CD4-positive, alpha-beta T cell (primary cell): ENCODE results near the gene BRF1. TPM values are rescaled to one million over a fixed set of nuclear protein-coding genes. Genes with fewer than 3 reads are reported as not detected.

ENCODE experiments used
- ATAC-seq: fragments of 200-7000 bp; cut with Tn5 transposase; one replicate; pipeline ENCODE4 v1.10.0; 2022; ENCODE audit warnings: mild to moderate bottlenecking; ENCODE audit not compliant: poor library complexity
- CTCF ChIA-PET: fragments of 350-600 bp; sonication (Branson Sonifier 250); formaldehyde crosslinking; loops from one replicate; lab custom pipeline; 2021; ENCODE audit warnings: antibody characterized with exemption, inconsistent platforms; lab: Charles Lee
- POLR2A ChIA-PET: fragments of 350-600 bp; sonication (Branson Sonifier 250); formaldehyde crosslinking; loops from one replicate; lab custom pipeline; 2021; ENCODE audit warnings: antibody characterized with exemption, inconsistent platforms; lab: Charles Lee
- DNase-seq, 14 experiments: peaks; one replicate each; pipeline ENCODE4 v3.0.0-alpha.2; 2013 to 2020; ENCODE audit warnings: mixed read lengths in 2 of 14
- H3K27ac ChIP-seq, 2 donors: one replicate each; pipeline versions ENCODE4 v1.5.1 to v1.7.0; 2013; ENCODE audit warnings: low read length in 2 of 2, low read depth in 1 of 2, mild to moderate bottlenecking in 1 of 2
- H3K27me3 ChIP-seq, 2 experiments: 1 replicate in 1 of 2; 2 replicates in 1 of 2; pipeline versions ENCODE4 v1.6.1 to v1.7.0; 2013; ENCODE audit warnings: low read length in 2 of 2, control low read depth in 1 of 2, mild to moderate bottlenecking in 1 of 2, moderate library complexity in 1 of 2; ENCODE audit not compliant: insufficient read depth in 2 of 2, control insufficient read depth in 1 of 2
- H3K36me3 ChIP-seq: one replicate; pipeline ENCODE4 v1.6.1; 2013; ENCODE audit warnings: low read length, control low read depth; ENCODE audit not compliant: insufficient read depth
- H3K4me1 ChIP-seq: one replicate; pipeline ENCODE4 v1.6.1; 2013; ENCODE audit warnings: low read length, control low read depth; ENCODE audit not compliant: insufficient read depth
- H3K4me3 ChIP-seq: one replicate; pipeline ENCODE4 v1.5.1; 2013; ENCODE audit warnings: mild to moderate bottlenecking, low read length, moderate library complexity
- H3K9me3 ChIP-seq, 2 experiments: 1 replicate in 1 of 2; 2 replicates in 1 of 2; pipeline versions ENCODE4 v1.6.1 to v1.7.0; 2013; ENCODE audit warnings: low read length in 2 of 2, mild to moderate bottlenecking in 2 of 2, control low read depth in 1 of 2, moderate library complexity in 1 of 2; ENCODE audit not compliant: control insufficient read depth in 1 of 2, insufficient read depth in 1 of 2
- H3K27ac Mint-ChIP-seq: one replicate; pipeline ENCODE4 v1.8.0; 2020; ENCODE audit warnings: mixed read lengths
- H3K27me3 Mint-ChIP-seq: one replicate; pipeline ENCODE4 v1.8.0; 2021; ENCODE audit warnings: mixed read lengths
- H3K36me3 Mint-ChIP-seq: one replicate; pipeline ENCODE4 v1.8.0; 2021; ENCODE audit warnings: low read depth, mixed read lengths
- H3K4me1 Mint-ChIP-seq: one replicate; pipeline ENCODE4 v1.8.0; 2021; ENCODE audit warnings: low read depth, mixed read lengths
- H3K4me3 Mint-ChIP-seq: one replicate; pipeline ENCODE4 v1.8.0; 2020; ENCODE audit warnings: mild to moderate bottlenecking, mixed read lengths
- H3K9me3 Mint-ChIP-seq: one replicate; pipeline ENCODE4 v1.8.0; 2020; ENCODE audit warnings: mixed read lengths
- intact Hi-C, 2 experiments: fragments of 100-400 bp; cut with DNase I in 1 of 2; cut with micrococcal nuclease in 1 of 2; formaldehyde crosslinking; loops; one replicate each; pipeline versions ENCODE4 v1.15.1 to v1.9.0; 2023 to 2025; cut with DNase I, micrococcal nuclease
- total RNA-seq, 174 experiments: library from RNA in 2 of 174; stranded (reverse) in 2 of 174; gene quantifications; one replicate each; pipeline ENCODE4 v1.2.3 and lab custom pipeline; 2021 to 2026
- TF ChIP-seq, protein P1 (sequence below): fragments of 200-600 bp; IDR thresholded peaks from one replicate; pipeline ENCODE4 v1.8.0; 2022; ENCODE audit warnings: antibody characterized with exemption, mild to moderate bottlenecking

BRF1 gene
- total RNA-seq, 2 experiments from 2014 or later: 77.4 to 77.7 TPM

DNA sequence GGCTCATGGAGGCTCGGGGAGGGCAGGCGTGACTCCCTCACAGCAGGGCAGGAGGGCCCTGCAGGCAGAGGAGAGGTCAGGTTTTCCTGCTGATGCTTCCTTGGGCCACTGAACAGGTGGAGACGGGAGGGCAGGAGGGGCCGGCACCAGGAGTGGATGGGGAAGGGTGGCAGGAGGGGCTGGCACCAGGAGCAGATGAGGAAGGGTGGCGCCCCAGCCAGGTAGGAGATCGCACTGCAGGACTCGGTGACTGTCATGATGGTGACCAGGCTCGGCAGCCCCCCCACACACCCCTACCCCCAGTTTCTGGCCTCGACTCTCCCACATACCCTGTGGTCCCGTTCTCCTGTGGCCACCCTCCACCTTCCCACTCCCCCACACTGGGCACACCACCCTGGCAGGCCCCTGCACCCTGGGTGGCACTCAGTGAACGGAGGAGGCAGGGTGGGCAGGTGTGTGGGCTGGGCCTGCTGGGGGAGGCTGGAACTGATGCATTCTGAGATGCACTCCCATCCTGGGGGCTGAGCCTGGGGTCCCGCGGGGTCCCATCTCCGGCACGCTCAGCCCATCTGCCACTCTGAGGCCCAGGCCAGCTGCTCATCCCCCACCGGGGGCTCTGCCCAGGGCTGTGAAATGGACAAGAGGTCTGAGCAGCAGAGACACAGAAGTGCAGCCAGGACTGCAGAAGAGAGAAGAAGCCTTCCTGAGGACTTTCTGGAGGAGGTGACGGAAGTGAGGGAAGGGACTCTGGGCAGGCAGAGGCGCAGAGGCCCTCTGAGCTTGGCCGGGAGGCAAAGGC lies 122.5 kb downstream of the BRF1 start:
- Histone ChIP-seq H3K36me3 (no peaks in the 10 kb centered on the region), H3K4me3 (no peak overlapping the region), H3K27ac (no peak overlapping the region), H3K27me3 (no peaks in the 10 kb centered on the region), H3K4me1 (peaks cover 67% of the 10 kb centered on the region), H3K9me3 (no peaks in the 10 kb centered on the region)
- H3K9me3 Mint-ChIP-seq: no peaks in the 10 kb centered on the region
- TF ChIP-seq, protein P1, sequence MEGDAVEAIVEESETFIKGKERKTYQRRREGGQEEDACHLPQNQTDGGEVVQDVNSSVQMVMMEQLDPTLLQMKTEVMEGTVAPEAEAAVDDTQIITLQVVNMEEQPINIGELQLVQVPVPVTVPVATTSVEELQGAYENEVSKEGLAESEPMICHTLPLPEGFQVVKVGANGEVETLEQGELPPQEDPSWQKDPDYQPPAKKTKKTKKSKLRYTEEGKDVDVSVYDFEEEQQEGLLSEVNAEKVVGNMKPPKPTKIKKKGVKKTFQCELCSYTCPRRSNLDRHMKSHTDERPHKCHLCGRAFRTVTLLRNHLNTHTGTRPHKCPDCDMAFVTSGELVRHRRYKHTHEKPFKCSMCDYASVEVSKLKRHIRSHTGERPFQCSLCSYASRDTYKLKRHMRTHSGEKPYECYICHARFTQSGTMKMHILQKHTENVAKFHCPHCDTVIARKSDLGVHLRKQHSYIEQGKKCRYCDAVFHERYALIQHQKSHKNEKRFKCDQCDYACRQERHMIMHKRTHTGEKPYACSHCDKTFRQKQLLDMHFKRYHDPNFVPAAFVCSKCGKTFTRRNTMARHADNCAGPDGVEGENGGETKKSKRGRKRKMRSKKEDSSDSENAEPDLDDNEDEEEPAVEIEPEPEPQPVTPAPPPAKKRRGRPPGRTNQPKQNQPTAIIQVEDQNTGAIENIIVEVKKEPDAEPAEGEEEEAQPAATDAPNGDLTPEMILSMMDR: no peak
- no peaks in the 10 kb centered on the region for H3K36me3 Mint-ChIP-seq
- intact Hi-C loops: no loop called here
- ATAC-seq: no peak
- H3K27ac Mint-ChIP-seq: no peak overlapping the region
- H3K4me3 Mint-ChIP-seq: peak overlapping the region; percentile 66
- H3K4me1 Mint-ChIP-seq: peaks cover 18% of the 10 kb centered on the region
- ChIA-PET CTCF (interaction anchor here (0.6 kb wide), 1 partner anchor 110 kb away, joined by 4 read pairs; no protein-coding TSS in a partner anchor), POLR2A (no interaction called here)
- H3K27me3 Mint-ChIP-seq: no peaks in the 10 kb centered on the region
- no peak for DNase-seq

DNA sequence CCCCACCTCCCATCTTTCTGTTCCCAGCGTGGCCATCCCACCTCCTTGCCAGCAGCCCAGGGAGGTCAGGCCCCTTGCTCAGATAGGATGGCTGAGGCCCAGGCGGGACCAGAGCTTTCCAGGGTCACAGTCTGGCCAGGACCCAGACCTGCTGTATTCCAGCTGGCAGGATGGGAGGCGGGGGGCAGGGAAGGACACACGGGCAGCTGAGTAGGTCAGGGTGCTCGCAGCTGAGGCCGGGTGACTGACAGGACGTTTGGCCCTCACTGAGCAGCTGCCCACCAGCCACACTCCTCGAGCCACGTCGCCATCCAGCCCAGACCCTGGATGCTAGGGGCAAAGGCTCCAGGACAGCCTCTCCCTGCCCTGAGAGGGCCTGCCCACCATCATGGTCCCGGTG lies 123.7 kb downstream of the BRF1 start:
- no peak for ATAC-seq
- no peak overlapping the region for H3K27ac ChIP-seq
- Mint-ChIP-seq H3K27me3 (no peaks in the 10 kb centered on the region), H3K4me1 (peaks cover 13% of the 10 kb centered on the region), H3K4me3 (no peak overlapping the region), H3K36me3 (no peaks in the 10 kb centered on the region), H3K9me3 (no peaks in the 10 kb centered on the region), H3K27ac (no peak overlapping the region)
- no peaks in the 10 kb centered on the region for H3K27me3 ChIP-seq
- intact Hi-C loops: no loop called here
- CTCF ChIA-PET: no interaction called here
- POLR2A ChIA-PET: no interaction called here
- H3K4me3 ChIP-seq: no peak overlapping the region
- no peaks in the 10 kb centered on the region for H3K9me3 ChIP-seq
- no peak for DNase-seq
- H3K36me3 ChIP-seq: no peaks in the 10 kb centered on the region
- TF ChIP-seq, protein P1: no peak
- peaks cover 55% of the 10 kb centered on the region for H3K4me1 ChIP-seq

- no peaks in the 10 kb centered on the region for H3K36me3 ChIP-seq
- TF ChIP-seq, protein P1: no peak
- ChIA-PET POLR2A (no interaction called here), CTCF (interaction anchor here (1.0 kb wide), 1 partner anchor 86 kb away, joined by 3 read pairs; no protein-coding TSS in a partner anchor)
- no peaks in the 10 kb centered on the region for H3K27me3 Mint-ChIP-seq
- no peaks in the 10 kb centered on the region for H3K27me3 ChIP-seq
- H3K36me3 Mint-ChIP-seq: no peaks in the 10 kb centered on the region
- H3K9me3 ChIP-seq: no peaks in the 10 kb centered on the region
- H3K4me1 ChIP-seq: peaks cover 50% of the 10 kb centered on the region
- H3K4me3 Mint-ChIP-seq: no peak overlapping the region
- H3K4me1 Mint-ChIP-seq: peaks cover 10% of the 10 kb centered on the region
- no peak overlapping the region for H3K4me3 ChIP-seq
- intact Hi-C loops: no loop called here
- no peak overlapping the region for H3K27ac Mint-ChIP-seq
- ATAC-seq (no peak), DNase-seq (no peak)
- no peaks in the 10 kb centered on the region for H3K9me3 Mint-ChIP-seq
- H3K27ac ChIP-seq: no peak overlapping the region
Measured at GRCh38 chr14:105176513-105176912, 124.3 kb downstream of the BRF1 start.
